SK-N-SH (cell line): Measurements from ENCODE around the gene FAM227A.

ENCODE experiments used
- RFX5 ChIP-seq: IDR thresholded peaks from 2 replicates; pipeline ENCODE4 v1.6.1; 2012; ENCODE audit warnings: mild to moderate bottlenecking, improper control_type of control experiment, low read length
- TF ChIP-seq, protein P1 (sequence below): IDR thresholded peaks from 2 replicates; pipeline ENCODE4 v1.6.1; 2012; ENCODE audit warnings: mild to moderate bottlenecking, low read depth, low read length, moderate library complexity

DNA sequence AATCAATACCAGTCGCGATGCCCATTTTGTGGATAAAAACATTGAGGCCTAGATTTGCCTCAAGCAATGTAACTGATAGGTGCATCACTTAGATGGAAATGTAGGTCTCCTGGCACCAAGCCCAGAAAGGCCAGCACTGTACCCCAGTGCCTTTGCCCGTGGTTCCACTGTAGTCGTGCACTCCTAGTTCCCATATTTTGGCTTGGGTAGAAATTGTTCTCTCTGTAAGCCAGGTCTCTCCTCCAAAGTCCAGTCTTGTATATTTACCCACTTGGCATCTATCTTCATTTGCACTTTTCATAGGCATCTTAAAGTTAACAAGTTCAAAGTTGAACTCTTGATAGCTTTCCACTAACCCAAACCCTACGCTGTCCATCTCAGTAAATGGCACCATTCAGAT is 44.6 kb downstream of the FAM227A start:
- TF ChIP-seq, protein P1, sequence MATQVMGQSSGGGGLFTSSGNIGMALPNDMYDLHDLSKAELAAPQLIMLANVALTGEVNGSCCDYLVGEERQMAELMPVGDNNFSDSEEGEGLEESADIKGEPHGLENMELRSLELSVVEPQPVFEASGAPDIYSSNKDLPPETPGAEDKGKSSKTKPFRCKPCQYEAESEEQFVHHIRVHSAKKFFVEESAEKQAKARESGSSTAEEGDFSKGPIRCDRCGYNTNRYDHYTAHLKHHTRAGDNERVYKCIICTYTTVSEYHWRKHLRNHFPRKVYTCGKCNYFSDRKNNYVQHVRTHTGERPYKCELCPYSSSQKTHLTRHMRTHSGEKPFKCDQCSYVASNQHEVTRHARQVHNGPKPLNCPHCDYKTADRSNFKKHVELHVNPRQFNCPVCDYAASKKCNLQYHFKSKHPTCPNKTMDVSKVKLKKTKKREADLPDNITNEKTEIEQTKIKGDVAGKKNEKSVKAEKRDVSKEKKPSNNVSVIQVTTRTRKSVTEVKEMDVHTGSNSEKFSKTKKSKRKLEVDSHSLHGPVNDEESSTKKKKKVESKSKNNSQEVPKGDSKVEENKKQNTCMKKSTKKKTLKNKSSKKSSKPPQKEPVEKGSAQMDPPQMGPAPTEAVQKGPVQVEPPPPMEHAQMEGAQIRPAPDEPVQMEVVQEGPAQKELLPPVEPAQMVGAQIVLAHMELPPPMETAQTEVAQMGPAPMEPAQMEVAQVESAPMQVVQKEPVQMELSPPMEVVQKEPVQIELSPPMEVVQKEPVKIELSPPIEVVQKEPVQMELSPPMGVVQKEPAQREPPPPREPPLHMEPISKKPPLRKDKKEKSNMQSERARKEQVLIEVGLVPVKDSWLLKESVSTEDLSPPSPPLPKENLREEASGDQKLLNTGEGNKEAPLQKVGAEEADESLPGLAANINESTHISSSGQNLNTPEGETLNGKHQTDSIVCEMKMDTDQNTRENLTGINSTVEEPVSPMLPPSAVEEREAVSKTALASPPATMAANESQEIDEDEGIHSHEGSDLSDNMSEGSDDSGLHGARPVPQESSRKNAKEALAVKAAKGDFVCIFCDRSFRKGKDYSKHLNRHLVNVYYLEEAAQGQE = no peak
- TF ChIP-seq RFX5 = no peak
